Activated T-helper 1 cell treated with Interleukin-2 at 50 U/mL for 16 hours (primary cell): ENCODE measurements around the gene POLR1A.

ENCODE experiments used
- DNase-seq: peaks from one replicate; pipeline ENCODE4 v3.0.0-alpha.2; 2020; ENCODE audit warnings: low read depth

Gene POLR1A

DNA sequence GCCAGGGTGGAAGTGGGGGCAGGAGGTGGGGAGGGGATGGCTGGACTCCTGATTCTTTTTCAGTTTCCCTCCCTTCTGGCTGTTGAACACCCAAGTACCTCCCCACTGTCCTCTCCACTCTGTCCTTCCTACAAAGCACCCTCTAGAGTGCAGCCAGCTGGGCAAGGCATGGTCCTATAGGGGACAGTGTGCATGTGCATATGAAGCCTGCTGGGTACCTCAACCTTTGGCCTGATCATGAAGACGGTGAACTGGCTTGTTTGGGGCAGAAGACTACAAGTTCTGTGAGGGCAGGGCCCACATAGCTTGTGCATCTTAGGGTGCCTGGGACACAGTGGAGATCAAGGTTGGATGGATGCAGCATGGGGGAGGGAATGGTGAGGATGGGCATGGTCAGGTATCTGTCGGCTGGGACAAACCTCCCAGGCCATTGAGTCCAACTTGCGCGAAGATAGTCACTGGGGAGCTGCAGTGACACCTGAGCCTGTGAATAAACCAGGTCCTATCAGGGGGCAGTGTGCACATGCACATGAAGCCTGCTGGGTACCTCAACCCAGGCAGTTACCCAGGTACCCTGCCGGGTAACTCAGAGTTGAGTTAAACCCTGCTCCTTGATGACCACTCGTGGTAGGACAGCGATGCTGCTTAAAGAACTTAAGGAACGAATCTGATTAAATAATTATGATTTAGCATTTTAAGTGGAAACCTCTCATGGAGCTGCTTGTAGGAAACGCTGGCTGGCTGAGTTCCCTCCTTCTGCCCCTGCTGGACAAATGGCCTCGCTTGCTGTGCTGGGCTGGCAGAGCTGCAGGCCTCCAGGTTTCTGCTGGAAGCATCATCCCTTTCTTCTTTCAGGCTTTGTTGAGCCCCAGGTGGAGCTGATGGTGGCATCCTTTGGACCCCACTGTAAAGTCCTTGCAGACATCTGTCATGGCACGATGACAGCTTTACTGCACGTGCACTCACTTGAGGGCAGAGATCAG is 84.0 kb downstream of the POLR1A start:
- no peak for DNase-seq

GRCh38 chr2:86020984-86021383 is 84.7 kb downstream of the POLR1A start:
- no peak for DNase-seq

DNA sequence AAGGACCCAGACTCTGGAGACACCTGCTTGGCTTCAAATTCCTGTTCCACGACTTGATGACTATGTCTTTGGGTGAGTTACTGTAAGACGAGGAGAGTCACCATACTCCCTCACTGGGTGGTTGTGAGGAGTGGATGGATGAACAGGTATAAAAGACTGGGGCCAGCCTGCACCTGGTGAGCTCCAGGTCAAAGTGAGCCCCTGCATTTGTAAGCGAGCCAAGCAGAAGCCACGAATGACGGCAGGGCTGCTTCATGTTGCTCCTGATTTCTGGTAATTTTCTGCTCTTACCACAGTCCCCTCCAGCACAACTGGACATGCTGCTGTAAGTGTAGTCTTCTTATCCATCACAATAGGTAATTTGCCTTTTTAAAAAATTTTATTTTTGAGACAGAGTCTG is 86.6 kb downstream of the POLR1A start:
- DNase-seq = no peak

DNA sequence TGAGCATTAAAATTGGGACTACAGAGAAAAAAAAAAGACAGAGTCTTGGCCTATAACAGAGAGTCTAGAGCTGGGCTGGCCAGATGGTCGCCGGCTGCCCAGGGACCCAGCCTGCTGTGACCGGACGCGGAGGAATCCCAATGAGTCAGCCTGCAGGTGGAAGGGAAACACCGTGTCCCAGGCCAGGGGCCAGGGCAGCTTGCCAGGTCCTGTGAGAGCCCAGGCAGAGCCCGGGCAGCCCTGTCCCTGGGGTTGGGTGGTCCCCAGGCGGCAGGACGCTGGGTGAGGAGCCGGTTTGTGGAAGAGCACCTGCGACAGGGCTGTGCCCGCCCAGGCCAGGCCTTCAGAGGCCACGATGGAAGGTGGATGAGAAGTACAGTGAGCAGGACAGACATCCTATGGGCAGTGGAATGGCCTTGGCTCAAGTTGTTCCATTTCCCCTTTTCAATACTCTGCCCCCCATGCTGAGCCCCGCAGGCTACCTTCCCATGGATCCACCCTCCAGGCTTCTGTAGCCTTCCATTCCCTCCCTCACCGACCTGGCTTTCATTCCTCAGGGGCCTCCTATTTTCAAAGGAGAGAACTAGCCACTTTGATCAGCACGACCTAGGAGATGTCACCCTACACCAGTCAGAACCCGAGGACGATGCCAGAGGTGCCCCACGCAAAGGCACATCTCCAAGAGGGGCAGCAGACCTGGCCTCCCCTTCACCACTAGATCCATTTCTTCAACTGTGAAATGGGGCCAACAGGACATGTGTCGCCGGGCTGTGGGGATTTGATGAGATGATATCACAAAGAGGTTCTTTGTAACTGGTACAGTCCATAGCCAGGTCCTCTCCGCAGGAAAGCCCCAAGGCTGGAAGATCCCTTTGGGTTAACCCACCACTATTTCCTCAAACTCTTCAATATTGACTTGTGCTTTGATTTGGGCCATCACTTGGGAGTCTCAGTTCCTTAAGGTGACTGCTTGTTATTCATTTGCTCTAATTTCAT is 87.5 kb downstream of the POLR1A start:
- DNase-seq = no peak

GRCh38 chr2:86016581-86016980 is 89.1 kb downstream of the POLR1A start:
- DNase-seq = no peak

DNA sequence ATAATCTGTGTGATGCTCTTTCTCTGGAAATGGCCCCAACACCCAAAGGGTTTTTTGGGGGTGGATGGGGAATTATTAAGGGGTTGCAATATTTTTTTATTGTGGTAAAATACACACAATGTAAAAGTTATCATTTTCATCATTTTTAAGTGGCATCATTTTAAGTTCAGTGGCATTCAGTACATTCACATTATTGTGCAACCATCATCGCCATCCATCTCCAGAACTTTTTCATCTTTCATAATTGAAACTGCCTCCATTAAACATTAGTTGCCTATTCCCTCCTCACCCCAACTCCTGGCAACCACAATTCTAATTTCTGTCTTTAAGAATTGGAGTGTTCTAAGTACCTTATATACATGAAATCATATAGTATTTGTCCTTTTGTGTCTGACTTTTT is 90.0 kb downstream of the POLR1A start:
- DNase-seq = no peak

DNA sequence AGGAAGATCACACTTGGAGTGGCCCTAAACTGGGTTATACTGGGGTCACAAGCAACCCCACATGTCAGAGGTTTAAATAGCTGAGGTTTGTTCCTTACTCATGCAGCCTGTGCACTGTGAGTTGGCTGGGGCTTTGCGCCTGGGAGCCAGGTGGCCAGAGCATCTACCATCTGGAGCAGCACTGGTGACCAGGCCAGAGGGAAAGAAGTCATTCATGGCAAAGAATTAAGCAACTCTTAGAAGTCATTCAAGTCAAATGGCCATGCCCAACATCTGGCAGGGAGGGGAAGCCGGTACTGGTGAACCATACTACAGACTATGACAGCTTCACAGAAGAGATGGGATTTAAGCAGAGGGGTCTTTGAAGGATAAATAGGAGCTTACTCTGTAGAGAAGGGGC is 90.7 kb downstream of the POLR1A start:
- DNase-seq = no peak

DNA sequence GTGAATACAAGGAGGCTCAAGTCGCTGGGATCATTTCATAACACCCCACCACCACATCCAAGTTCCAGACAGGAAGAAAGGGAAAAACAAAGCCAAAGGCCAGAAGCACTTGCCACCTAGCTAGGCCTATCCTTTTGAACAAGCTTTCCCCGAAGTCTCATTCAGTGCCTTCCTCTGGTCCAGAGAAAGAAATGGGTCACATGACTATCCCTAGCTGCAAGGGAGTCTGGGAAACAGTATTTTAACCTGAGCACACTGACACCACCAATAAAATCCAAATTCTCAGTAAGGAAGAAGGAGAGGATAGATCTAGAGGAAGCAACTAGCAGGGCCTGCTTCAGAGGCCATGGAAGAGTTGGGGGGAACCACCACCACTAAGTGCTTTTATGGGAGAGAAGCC is 91.2 kb downstream of the POLR1A start:
- DNase-seq = no peak

GRCh38 chr2:86012007-86012712 is 93.5 kb downstream of the POLR1A start:
- no peak for DNase-seq

GRCh38 chr2:86011449-86011941 is 94.2 kb downstream of the POLR1A start:
- no peak for DNase-seq

DNA sequence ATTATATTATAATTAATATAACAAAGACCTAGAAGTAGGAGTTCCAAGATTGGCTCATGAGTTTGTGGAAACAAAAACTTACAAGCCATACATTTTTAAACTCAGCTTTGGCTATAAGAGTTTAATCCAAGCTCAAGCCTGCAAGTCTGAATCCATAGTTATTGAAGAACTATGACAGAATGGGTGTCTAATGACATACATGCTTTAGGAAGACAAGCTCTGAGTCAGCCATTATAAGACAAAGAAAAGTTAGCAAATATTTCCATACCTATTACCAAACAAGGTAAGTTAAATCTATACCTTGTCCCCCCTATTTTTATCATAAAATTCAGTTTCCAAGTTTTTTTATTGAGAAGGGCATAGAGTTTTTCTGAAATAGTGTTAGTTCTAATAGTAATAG is 95.6 kb downstream of the POLR1A start:
- no peak for DNase-seq

- no peak for DNase-seq
Observed at GRCh38 chr2:86006524-86006923, 99.2 kb downstream of the POLR1A start.

DNA sequence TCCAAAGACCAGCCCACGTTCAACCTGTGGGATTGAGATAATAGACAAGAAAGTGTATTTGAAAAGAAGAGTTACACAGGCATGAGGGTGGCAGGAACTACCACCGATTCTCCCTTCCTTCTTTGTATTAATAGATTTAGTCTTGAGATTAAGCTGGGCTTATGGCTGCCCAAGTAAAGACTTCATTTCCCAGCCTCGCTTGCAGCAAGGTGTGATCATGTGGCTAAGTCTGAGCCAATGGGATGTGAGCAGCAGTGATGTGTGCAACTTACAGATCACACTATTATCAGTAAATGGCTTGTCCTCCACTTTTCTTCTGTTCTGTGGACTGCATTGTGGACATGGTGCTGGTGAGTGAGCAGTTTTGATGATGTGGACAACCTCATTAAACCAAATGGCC is 101.7 kb downstream of the POLR1A start:
- DNase-seq = no peak

DNA sequence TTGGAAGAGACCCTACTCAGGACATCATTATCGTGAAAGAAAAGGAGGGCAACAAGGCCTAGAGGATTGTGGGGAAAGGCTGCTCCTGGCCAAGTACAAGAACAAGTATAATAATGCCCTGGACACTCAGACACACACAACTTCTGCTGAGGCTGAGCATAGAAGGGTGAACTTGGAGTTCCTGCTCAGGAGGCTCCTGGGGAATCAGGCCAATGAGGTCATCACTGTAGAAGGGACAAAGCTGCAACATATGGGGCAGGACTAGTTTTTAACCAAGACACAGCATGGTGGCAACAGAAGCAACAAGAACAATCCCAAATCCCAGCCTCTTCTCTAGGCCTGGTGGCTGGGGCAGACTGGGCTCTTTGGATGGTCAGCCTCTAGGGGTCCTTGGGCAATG is 102.6 kb downstream of the POLR1A start:
- no peak for DNase-seq

DNA sequence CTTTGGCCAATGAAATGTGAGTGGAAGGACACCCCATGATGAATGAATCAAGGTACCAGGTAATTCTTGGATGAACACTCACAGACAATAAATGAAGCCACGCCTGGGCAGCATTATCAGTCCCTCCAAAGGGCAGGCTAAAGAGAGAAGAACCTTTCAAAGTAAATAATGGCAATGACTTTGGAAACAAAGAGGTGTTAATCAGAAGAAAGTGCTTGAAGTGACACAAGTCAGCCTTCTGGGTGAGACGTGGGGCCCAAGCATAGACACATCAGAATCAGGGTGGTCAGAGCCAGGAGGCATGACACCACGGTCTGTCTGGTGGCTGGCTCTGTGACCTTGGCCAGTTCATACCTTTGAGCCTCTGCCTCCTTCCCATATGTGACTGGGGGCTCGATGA is 103.3 kb downstream of the POLR1A start:
- DNase-seq = no peak

GRCh38 chr2:86001326-86001725 is 104.4 kb downstream of the POLR1A start:
- DNase-seq = no peak

DNA sequence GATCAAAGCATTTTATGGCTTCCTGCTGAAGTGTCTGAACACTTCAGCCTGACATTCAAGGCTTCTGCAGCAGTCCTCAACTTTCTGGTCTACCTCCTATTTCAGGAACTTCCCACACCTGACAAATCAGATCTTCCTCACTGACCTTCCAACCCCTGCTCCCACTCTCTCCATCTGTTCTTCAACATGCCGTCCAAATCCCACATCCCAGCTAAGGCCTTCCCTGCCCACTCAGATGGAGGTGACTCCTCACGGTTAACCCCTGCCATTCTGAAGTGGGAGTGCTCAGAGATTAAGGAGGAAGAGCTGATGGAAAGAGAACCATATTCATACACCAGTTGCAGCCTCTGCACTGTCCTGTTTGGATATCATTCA is 104.8 kb downstream of the POLR1A start:
- DNase-seq = no peak

DNA sequence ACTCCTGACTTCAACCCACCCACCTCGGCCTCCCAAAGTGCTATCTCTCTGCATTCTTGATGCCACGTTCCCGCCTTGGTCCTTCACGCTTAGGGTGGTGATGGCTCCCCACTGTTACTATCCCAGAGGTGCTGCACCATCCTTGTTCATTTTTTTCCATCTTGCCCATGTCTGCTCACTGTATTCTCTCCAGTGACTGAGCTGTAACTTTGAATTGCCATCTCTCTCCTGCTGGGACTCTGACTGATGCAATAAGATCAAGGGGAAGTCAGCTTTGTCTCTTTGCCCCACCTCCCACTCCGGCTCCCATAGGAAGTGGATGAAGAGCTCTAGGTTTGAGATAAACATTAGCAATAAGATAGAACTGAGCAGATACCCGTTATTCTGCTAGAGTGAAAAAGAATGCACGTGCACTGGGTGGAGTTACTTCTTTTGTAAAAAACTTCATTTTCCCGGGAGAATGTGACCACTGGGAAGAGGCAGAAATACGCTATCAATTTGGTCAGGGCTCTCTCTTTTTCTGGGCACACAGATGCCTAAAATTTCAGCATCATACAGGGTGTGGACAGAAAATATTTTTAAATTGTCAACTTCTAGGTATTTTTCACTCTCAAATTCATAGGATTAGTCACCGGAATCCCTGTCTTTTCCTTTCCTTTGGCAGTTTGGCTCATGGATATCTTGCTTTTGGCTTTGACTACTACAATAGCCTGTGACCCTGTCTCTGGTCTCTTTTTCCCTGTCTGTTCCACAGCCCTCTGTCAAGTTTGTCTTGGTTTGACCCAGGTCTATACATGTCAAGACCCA is 105.4 kb downstream of the POLR1A start:
- DNase-seq = no peak

- DNase-seq = no peak
Observed at GRCh38 chr2:85999061-85999831, 106.4 kb downstream of the POLR1A start.
